A549 treated with AZD2906 at 1 μM for 4 hours (cell line): ENCODE measurements around the gene ALPI. TPM values are rescaled to one million over a fixed set of nuclear protein-coding genes. Genes with fewer than 3 reads are reported as not detected.

Experiments used
- total RNA-seq: library from RNA; stranded (reverse); fragments of 200-300 nt; extraction: Qiagen RNA extraction; gene quantifications from 5 replicates; pipeline ENCODE4 v1.2.3, GENCODE V29; 2022

The ALPI gene
- 0.05 TPM in 1 of 5 replicates, not detected in the others for total RNA-seq

DNA sequence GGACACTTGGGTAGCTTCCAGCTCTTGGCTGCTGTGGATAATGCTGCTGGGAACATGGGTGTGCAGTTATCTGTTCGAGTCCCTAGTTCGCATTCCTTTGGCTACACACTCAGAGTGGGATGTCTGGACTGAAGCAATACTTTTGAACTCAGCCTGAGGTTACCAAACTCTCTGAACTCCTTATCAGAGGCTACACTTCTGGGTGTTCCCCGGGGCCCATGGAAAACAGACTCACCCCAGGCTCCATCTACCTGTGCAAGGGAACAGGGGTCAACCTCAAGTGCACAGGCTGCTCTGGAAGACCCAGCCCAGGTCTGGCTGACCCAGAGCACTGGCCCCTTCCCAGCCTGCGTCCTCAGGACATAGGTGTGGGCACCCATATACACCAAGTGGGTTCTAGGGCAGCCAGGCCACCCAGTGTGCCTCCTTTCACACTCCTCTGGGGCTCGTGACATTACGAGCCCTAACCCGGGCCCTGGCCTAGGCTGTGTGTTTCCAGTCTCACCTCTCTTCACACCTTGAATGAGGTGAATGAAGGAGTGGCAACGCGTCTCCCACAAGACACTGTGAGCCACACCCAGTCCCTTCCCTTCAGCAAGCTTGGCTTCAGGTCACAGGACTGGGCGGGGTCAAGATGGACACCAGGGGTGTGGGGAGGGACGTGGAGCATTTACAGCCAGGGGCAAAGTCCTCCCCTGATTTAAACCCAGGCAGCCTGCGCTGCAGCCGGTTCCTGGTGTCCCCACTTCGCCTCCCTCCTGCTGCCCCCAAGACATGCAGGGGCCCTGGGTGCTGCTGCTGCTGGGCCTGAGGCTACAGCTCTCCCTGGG, at the start of gene ALPI:
TSS of gene ALPI (plus strand) at position 728 of the 830 bp plus-strand sequence. CDS start at position 775, 47 bp downstream.

DNA sequence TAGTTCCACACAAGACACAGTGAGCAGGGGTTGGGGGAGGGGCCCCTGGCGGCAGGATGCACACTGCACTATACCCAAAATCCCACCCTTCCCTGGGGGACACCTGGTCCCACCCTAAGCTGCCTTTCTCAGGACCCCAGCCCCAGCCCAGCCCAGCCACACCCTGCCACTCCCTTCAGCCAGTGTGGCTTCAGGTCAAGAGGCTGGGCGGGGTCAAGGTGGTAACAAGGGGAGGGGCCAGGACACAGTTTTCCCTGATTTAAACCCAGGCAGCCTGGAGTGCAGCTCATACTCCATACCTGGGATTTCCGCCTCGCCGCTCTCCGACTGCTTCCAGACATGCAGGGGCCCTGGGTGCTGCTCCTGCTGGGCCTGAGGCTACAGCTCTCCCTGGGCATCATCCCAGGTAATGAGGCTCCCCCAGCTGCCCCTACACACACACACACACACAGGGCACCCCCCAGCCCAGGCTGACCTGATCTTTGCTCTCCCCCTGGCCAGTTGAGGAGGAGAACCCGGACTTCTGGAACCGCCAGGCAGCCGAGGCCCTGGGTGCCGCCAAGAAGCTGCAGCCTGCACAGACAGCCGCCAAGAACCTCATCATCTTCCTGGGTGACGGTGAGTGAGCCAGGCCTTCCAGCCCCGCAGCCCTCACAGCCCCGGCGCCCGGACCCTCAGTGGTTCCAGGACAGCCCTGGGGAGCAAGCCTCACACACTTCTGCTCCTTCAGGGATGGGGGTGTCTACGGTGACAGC, 49.2 kb upstream of the ALPI start, which contains the start of gene ALPG:
TSS of gene ALPG (plus strand) at position 289 of the 755 bp plus-strand sequence. CDS start at position 340, 51 bp downstream.

DNA sequence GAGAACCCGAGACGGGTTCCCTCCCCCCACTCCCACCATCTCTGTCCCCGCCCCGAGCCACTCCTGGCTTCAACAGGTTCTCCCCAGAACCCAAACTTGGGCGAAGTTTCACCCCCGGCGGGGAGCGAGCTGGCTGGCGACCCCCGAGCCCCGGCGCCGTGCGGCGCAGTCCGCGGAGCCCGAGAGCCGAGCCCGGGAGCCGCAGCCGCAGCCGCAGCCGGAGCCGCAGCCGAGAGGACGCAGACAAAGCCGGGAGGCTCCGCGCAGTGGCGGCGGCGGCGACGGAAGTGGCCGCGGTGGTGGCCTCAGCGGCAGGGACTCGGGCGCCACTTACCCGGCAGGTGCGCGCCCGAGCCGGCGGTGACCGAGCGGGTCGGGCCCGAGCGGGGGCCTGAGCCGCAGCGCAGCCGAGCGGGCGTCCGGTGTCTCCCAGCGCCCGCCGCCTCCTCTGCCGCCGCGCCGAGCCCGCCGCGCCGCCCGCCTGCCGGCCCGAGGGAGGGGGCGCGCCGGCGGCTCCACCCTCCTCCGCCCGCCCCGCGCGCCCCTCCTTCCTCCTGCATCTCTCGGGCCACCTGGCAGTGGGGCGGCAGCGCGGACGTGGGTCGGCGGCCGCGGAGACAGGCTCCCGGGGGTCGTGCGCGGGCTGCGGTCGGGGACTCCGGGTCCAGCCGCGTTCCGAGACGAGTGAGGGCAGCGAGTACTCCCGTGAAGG, 31.6 kb downstream of the ALPI start, which contains the start of gene ECEL1:
TSS of gene ECEL1 (minus strand) at position 450 of the 712 bp plus-strand sequence. CDS start 1,181 bp downstream, outside the sequence.

Other genes with a start within 250 kb of the ALPI start
- 16.1 to 18.1 TPM (median 16.2 TPM) in 5 replicates for gene ALPP, start 77.4 kb upstream of the ALPI start, total RNA-seq
- 0.33 to 0.55 TPM (median 0.50 TPM) in 5 replicates for gene ALPG, start 49.3 kb upstream of the ALPI start, total RNA-seq
- 0.15 to 0.25 TPM (median 0.23 TPM) in 5 replicates for gene ECEL1, start 31.7 kb downstream of the ALPI start, total RNA-seq
- gene PRSS56, start 64.2 kb downstream of the ALPI start, total RNA-seq = 0.06 to 0.17 TPM (median 0.09 TPM) in 5 replicates
- gene CHRND, start 70.0 kb downstream of the ALPI start, total RNA-seq = not detected in 5 replicates
- not detected in 5 replicates for gene CHRNG, start 83.5 kb downstream of the ALPI start, total RNA-seq
- gene TIGD1, start 94.4 kb downstream of the ALPI start, total RNA-seq = 3.9 to 4.6 TPM (median 4.3 TPM) in 5 replicates
- 83.5 to 210 TPM (median 86.1 TPM) in 5 replicates for gene EIF4E2, start 94.5 kb downstream of the ALPI start, total RNA-seq
- 3.5 to 5.3 TPM (median 4.2 TPM) in 5 replicates for gene EFHD1, start 177.5 kb downstream of the ALPI start, total RNA-seq
- gene GIGYF2, start 241.2 kb downstream of the ALPI start, total RNA-seq = 22.6 to 29.0 TPM (median 26.3 TPM) in 5 replicates